HepG2 (cell line): ENCODE data around the gene ABHD15. TPM values are rescaled to one million over a fixed set of nuclear protein-coding genes. Genes with fewer than 3 reads are reported as not detected.

Source experiments
- ARNTL ChIP-seq: sonication (generic); formaldehyde crosslinking; IDR thresholded peaks from 2 replicates; pipeline ENCODE4 v1.4.0; 2020; ENCODE audit warnings: mild to moderate bottlenecking, missing genetic modification reagents
- ELF1 ChIP-seq: sonication (generic); formaldehyde crosslinking; IDR thresholded peaks from 2 replicates; pipeline ENCODE4 v1.4.0; 2020; ENCODE audit warnings: missing genetic modification reagents
- HNRNPLL ChIP-seq: fragments of 200-400 bp; formaldehyde crosslinking; IDR thresholded peaks from 2 replicates; pipeline ENCODE4 v1.6.1; 2017; ENCODE audit warnings: mild to moderate bottlenecking, low read depth, low read length; ENCODE audit not compliant: poor library complexity, severe bottlenecking
- JUNB ChIP-seq: sonication (generic); formaldehyde crosslinking; IDR thresholded peaks from 2 replicates; pipeline ENCODE4 v1.8.0; 2022; ENCODE audit warnings: missing genetic modification reagents, mild to moderate bottlenecking, borderline replicate concordance
- KAT7 ChIP-seq: IDR thresholded peaks from 2 replicates; pipeline ENCODE4 v1.6.1; 2018; ENCODE audit warnings: borderline replicate concordance, missing compliant biosample characterization
- MXI1 ChIP-seq: IDR thresholded peaks from 3 replicates; pipeline ENCODE4 v1.6.1; 2012; ENCODE audit warnings: low read depth, low read length, inconsistent platforms, borderline replicate concordance
- TBP ChIP-seq: sonication (generic); formaldehyde crosslinking; IDR thresholded peaks from 2 replicates; pipeline ENCODE4 v1.5.0; 2020; ENCODE audit warnings: missing genetic modification reagents
- XRCC5 ChIP-seq: fragments of 200-400 bp; formaldehyde crosslinking; optimal IDR thresholded peaks from 2 replicates; pipeline ENCODE3; 2017; ENCODE audit warnings: mild to moderate bottlenecking, low read length
- ZNF329 ChIP-seq: sonication (generic); formaldehyde crosslinking; IDR thresholded peaks from 2 replicates; pipeline ENCODE4 v1.9.0; 2021; ENCODE audit warnings: low read depth, mild to moderate bottlenecking, missing genetic modification reagents
- ZNF703 ChIP-seq: sonication (generic); formaldehyde crosslinking; IDR thresholded peaks from 2 replicates; pipeline ENCODE4 v1.5.1; 2020; ENCODE audit warnings: missing genetic modification reagents, mild to moderate bottlenecking, moderate library complexity, borderline replicate concordance
- ZNF891 ChIP-seq: sonication (generic); formaldehyde crosslinking; IDR thresholded peaks from 2 replicates; pipeline ENCODE4 v1.5.0; 2020; ENCODE audit warnings: mild to moderate bottlenecking, missing genetic modification reagents
- polyA plus RNA-seq, 8 experiments: library from polyadenylated mRNA; depleted of rRNA in 3 of 8; stranded (reverse) in 7 of 8; unstranded in 1 of 8; fragments of >200 nt; fragmentation: Illumina TruSeq in 4 of 8; extraction: Trizol in 4 of 8; gene quantifications; 2 replicates each; pipeline versions ENCODE4 v1.2.1 to v1.2.3, GENCODE V29; 2011 to 2016; ENCODE audit warnings: low read depth in 4 of 8, missing spikeins in 1 of 8, mixed read lengths in 1 of 8; ENCODE audit not compliant: insufficient read depth in 1 of 8
- total RNA-seq, 5 experiments: library from RNA; depleted of rRNA; stranded (reverse); fragments of >200 nt; fragmentation: Illumina TruSeq; extraction: Trizol; gene quantifications; 2 replicates each; pipeline ENCODE4 v1.2.3, GENCODE V29; 2016; ENCODE audit warnings: low read depth in 1 of 5
- TF ChIP-seq, protein P1 (sequence below): sonication (generic); formaldehyde crosslinking; IDR thresholded peaks from 2 replicates; pipeline ENCODE4 v1.5.1; 2020; ENCODE audit warnings: mild to moderate bottlenecking, missing genetic modification reagents, moderate library complexity
- TF ChIP-seq, protein P2 (sequence below): sonication (generic); formaldehyde crosslinking; IDR thresholded peaks from 2 replicates; pipeline ENCODE4 v1.9.0; 2022; ENCODE audit warnings: missing genetic modification reagents, mild to moderate bottlenecking, borderline replicate concordance
- TF ChIP-seq, protein P3 (sequence below): IDR thresholded peaks from 2 replicates; pipeline ENCODE4 v1.6.1; 2016; ENCODE audit warnings: low read depth
- TF ChIP-seq, protein P4 (sequence below): sonication (generic); formaldehyde crosslinking; IDR thresholded peaks from 2 replicates; pipeline ENCODE4 v1.4.0; 2020; ENCODE audit warnings: missing genetic modification reagents
- TF ChIP-seq, protein P5 (sequence below): sonication (generic); formaldehyde crosslinking; IDR thresholded peaks from 2 replicates; pipeline ENCODE4 v1.4.0; 2020; ENCODE audit warnings: missing genetic modification reagents
- TF ChIP-seq, protein P6 (sequence below): sonication (generic); formaldehyde crosslinking; IDR thresholded peaks from 2 replicates; pipeline ENCODE4 v1.4.0; 2020; ENCODE audit warnings: mild to moderate bottlenecking, missing genetic modification reagents

Gene ABHD15
- total and polyA plus RNA-seq, 2 of the 13 experiments (the other 11 are each of a cell fraction or from before 2014, with no cell fraction given) = 2.4 to 7.7 TPM

DNA sequence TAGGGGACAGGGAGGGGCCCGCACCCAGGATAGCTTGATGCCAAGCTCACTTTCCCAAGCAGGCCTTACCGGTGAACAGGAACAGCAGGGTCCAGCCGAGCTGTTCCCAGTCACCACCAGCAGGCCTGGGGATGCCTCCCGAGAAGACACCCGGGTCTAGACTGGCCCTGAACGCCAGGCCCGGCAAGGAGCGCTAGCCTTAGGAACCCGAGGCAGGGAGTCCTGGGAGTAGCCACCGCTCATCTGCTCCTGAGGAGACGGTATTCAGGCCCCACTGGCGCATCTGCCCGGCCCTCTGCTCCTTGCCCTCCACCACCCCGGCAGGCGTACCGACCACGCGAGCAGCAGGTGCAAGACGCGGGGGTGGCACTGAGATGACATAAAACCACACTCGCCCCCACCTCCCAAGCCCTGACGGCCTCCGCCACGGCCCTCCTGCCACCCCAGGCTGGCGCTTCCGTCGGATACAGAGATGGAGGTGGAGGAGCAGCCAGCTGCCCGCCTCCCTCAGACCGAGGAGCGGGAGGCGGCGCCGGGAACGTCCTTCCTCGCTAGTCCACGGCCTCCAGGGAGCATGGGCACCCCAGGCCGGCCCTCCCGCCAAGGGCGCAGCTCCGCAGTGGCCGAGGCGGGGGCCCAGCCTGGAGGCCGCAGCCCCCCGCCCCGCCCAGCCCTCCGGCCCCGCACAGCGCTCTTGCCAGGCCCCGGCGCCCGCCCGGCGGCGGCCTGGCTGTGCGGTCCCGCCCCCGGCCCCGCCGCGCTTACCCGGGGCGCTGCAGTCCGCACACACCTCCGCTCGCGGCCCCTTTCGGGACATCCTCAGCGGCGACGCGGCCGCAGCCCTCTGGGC, 21.9 kb upstream of the ABHD15 start (continued):
- TF ChIP-seq, protein P1, sequence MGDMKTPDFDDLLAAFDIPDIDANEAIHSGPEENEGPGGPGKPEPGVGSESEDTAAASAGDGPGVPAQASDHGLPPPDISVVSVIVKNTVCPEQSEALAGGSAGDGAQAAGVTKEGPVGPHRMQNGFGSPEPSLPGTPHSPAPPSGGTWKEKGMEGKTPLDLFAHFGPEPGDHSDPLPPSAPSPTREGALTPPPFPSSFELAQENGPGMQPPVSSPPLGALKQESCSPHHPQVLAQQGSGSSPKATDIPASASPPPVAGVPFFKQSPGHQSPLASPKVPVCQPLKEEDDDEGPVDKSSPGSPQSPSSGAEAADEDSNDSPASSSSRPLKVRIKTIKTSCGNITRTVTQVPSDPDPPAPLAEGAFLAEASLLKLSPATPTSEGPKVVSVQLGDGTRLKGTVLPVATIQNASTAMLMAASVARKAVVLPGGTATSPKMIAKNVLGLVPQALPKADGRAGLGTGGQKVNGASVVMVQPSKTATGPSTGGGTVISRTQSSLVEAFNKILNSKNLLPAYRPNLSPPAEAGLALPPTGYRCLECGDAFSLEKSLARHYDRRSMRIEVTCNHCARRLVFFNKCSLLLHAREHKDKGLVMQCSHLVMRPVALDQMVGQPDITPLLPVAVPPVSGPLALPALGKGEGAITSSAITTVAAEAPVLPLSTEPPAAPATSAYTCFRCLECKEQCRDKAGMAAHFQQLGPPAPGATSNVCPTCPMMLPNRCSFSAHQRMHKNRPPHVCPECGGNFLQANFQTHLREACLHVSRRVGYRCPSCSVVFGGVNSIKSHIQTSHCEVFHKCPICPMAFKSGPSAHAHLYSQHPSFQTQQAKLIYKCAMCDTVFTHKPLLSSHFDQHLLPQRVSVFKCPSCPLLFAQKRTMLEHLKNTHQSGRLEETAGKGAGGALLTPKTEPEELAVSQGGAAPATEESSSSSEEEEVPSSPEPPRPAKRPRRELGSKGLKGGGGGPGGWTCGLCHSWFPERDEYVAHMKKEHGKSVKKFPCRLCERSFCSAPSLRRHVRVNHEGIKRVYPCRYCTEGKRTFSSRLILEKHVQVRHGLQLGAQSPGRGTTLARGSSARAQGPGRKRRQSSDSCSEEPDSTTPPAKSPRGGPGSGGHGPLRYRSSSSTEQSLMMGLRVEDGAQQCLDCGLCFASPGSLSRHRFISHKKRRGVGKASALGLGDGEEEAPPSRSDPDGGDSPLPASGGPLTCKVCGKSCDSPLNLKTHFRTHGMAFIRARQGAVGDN (CRISPR knock-in tag) = peak; percentile 76
- TF ChIP-seq, protein P2, sequence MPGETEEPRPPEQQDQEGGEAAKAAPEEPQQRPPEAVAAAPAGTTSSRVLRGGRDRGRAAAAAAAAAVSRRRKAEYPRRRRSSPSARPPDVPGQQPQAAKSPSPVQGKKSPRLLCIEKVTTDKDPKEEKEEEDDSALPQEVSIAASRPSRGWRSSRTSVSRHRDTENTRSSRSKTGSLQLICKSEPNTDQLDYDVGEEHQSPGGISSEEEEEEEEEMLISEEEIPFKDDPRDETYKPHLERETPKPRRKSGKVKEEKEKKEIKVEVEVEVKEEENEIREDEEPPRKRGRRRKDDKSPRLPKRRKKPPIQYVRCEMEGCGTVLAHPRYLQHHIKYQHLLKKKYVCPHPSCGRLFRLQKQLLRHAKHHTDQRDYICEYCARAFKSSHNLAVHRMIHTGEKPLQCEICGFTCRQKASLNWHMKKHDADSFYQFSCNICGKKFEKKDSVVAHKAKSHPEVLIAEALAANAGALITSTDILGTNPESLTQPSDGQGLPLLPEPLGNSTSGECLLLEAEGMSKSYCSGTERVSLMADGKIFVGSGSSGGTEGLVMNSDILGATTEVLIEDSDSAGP (CRISPR knock-in tag) = peak; percentile 60; the same call in 1 of the 2 replicates
- TF ChIP-seq, protein P3, sequence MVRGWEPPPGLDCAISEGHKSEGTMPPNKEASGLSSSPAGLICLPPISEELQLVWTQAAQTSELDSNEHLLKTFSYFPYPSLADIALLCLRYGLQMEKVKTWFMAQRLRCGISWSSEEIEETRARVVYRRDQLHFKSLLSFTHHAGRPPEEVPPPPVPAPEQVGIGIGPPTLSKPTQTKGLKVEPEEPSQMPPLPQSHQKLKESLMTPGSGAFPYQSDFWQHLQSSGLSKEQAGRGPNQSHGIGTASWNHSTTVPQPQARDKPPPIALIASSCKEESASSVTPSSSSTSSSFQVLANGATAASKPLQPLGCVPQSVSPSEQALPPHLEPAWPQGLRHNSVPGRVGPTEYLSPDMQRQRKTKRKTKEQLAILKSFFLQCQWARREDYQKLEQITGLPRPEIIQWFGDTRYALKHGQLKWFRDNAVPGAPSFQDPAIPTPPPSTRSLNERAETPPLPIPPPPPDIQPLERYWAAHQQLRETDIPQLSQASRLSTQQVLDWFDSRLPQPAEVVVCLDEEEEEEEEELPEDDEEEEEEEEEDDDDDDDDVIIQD (CRISPR knock-in tag) = no peak
- TF ChIP-seq MXI1 (no peak), ZNF703 (CRISPR knock-in tag) (no peak), ZNF891 (0 out of 2 replicates have a peak, but pooled peaks have one; percentile 44), KAT7 (CRISPR knock-in tag) (no peak), ELF1 (CRISPR knock-in tag) (no peak), JUNB (no peak), XRCC5 (no peak), ARNTL (no peak), HNRNPLL (peak; percentile 32), ZNF329 (CRISPR knock-in tag) (no peak), TBP (CRISPR knock-in tag) (no peak)
- TF ChIP-seq, protein P4, sequence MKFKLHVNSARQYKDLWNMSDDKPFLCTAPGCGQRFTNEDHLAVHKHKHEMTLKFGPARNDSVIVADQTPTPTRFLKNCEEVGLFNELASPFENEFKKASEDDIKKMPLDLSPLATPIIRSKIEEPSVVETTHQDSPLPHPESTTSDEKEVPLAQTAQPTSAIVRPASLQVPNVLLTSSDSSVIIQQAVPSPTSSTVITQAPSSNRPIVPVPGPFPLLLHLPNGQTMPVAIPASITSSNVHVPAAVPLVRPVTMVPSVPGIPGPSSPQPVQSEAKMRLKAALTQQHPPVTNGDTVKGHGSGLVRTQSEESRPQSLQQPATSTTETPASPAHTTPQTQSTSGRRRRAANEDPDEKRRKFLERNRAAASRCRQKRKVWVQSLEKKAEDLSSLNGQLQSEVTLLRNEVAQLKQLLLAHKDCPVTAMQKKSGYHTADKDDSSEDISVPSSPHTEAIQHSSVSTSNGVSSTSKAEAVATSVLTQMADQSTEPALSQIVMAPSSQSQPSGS (CRISPR knock-in tag) = no peak
- TF ChIP-seq, protein P5, sequence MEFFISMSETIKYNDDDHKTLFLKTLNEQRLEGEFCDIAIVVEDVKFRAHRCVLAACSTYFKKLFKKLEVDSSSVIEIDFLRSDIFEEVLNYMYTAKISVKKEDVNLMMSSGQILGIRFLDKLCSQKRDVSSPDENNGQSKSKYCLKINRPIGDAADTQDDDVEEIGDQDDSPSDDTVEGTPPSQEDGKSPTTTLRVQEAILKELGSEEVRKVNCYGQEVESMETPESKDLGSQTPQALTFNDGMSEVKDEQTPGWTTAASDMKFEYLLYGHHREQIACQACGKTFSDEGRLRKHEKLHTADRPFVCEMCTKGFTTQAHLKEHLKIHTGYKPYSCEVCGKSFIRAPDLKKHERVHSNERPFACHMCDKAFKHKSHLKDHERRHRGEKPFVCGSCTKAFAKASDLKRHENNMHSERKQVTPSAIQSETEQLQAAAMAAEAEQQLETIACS = no peak
- TF ChIP-seq, protein P6, sequence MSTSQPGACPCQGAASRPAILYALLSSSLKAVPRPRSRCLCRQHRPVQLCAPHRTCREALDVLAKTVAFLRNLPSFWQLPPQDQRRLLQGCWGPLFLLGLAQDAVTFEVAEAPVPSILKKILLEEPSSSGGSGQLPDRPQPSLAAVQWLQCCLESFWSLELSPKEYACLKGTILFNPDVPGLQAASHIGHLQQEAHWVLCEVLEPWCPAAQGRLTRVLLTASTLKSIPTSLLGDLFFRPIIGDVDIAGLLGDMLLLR (CRISPR knock-in tag) = 0 out of 2 replicates have a peak, but pooled peaks have one; percentile 36
